Lung microvascular endothelial cell (primary cell): ENCODE data around the gene VAMP3. TPM values are rescaled to one million over a fixed set of nuclear protein-coding genes. Genes with fewer than 3 reads are reported as not detected.

Experiments used
- DNase-seq, 2 donors: peaks; one replicate each; pipeline versions ENCODE4 v3.0.0 to v3.0.0-alpha.2; 2010; ENCODE audit warnings: low read depth in 2 of 2
- total RNA-seq: library from RNA; depleted of rRNA; stranded (reverse); fragments of >200 nt; gene quantifications from 2 replicates; pipeline ENCODE4 v1.2.1, GENCODE V29; 2014

VAMP3 gene
- total RNA-seq, 1 donor from 2014 or later: 95.2 TPM

DNA sequence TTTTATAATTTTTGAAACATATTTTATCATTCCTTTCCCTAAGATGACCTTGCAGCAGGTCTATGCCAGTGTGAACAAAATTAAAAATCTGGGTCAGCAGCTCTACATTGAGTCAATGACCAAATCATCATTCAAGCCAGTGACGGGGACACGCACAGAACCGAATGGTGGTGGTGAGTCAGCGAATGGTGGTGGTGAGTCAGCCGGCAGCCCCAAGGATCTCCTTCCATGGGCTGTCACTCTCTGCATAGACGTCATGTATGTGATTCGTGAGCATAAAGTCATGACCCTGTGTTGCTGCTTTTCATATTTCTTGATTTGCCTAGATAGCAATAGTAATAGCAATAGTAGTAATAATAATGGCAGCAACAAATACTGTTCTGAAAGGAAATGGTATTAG, 39.3 kb downstream of the VAMP3 start:
- DNase-seq: peak; percentile 25 to 93

DNA sequence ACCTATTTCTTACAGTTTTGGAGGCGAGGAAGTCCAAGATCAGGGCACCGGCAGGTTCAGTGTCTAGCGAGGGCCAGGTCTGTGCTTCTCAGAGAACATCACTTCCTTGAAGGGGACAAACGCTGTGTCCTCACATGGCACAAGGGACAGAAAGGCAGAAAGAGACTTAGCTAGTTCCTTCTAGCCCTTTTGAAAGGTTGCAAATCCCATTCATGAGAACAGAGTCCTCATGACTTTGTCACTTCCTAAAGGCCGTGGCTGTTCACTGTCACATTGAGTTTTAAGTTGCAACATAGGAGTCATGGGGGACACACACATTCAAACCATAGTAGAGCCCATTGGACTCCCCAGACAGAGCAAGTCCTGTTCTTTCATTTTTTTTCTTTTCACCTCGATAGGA, 40.4 kb downstream of the VAMP3 start:
- no peak for DNase-seq

DNA sequence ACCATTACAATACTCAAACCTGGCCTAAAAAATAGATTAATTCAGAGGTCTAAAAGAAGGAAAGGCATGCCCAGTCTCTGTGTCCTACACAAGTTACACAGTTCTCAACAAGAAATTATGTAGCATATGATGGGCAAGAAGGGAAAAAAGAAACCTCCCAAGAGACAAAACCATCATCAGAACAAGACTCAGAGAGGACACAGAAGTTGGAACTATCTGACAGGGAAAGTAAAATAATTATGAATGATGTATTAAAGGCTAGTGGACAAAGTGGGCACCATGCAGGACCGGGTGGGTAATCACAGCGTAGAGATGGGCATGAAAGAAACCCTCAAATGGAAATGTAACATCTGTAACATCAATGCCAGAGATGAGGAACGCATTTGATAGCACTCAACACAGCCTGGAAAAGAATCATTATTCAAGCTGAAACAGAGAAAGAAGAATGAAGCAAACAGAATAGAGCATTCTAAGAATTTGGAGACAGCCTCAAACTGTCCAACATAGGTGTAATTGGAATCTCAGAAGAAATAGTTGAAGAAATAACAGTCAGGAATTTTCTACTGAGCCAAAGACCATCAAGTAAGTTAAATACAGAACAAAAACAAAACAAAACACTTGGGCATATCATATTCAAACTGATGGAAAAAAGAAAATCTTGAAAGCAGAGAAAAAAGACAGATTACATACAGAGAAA, 42.7 kb downstream of the VAMP3 start:
- DNase-seq: no peak

DNA sequence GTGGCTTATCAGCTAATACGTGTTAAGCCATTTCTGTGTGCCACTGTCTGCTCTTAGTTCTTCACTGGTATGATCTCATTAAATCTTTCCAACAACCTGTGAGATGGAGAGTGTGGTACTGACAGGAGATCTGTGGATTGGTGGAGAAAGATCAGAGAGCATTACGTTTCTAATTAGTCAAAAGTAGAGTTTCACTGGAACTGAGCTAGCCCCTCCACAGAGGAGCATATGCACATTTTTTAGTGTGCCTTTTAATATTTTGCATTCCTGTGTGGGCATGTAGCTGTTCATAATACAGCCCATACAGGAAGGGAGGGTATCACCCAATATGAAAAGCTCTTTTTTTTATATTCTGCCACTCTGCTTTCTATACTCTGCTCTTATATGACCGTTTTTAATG, 50.2 kb downstream of the VAMP3 start:
- no peak for DNase-seq

DNA sequence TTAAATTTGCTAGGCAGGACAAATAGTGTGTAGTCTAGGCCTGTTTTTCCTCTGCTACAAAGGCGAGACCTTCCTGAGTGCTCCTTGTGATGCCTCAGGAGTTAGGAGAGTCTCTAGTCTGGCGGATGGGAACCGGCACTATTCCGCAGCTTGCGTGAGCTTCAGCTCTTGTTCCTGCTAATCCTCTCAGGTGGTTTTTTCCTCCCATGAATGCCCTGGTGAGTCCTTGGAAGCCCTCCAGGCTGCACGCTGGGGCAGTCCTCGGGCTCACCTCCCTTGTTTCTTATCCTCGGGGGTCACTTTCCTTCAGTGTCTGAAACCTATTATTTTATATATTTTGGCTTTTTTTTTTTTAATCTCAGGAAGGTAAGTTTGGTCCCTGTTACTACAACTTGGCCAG, 53.6 kb downstream of the VAMP3 start:
- DNase-seq: no peak

DNA sequence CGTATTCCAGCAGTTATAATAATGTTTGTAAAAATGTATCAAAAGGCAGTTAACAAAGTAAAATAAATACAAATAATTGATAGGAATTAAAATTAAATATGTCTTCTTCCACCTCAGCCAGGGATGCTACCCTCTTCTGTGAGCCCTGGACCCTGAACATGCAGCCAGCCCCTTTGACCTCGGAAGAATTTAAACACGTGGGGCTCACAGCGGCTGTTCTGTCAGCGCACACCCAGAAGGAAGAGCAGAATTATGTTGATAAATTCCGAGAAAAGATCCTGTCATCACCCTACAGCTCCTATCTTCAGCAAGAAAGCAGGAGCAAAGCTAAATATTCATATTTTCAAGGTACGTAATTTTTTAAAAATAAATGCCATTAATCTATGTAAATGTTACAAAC, 55.3 kb downstream of the VAMP3 start:
- DNase-seq: no peak

DNA sequence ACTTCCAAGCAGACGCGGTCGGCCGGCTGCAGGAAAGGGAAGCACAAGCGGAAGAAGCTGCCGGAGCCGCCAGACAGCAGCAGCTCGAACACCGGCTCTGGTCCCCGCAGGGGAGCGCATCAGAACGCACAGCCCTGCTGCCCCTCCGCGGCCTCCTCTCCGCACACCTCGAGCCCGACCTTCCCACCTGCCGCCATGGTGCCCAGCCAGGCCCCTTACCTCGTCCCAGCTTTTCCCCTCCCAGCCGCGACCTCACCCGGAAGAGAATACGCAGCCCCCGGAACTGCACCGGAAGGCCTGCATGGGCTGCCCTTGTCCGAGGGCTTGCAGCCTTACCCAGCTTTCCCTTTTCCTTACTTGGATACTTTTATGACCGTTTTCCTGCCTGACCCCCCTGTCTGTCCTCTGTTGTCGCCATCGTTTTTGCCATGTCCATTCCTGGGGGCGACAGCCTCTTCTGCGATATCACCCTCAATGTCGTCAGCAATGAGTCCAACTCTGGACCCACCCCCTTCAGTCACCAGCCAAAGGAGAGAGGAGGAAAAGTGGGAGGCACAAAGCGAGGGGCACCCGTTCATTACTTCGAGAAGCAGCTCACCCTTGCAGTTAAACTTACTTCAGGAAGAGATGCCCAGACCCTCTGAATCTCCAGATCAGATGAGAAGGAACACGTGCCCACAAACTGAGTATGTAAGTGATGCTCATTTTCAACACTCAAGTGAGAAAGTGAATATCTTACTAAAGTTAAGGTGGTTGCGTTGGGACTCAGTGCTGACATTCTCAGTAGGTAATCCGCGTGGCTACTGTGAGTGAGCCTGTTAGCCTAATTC, 56.2 kb downstream of the VAMP3 start:
- DNase-seq: peak in 1 of 2 donors; percentile 8

Other genes with a start within 250 kb of the VAMP3 start
- 0.87 and 1.4 TPM in 2 replicates for gene PER3, start 13.0 kb downstream of the VAMP3 start, total RNA-seq
- gene UTS2, start 81.8 kb downstream of the VAMP3 start, total RNA-seq: not detected in 2 replicates
- under 0.01 TPM in 2 replicates for gene TNFRSF9, start 169.5 kb downstream of the VAMP3 start, total RNA-seq
- 187 and 237 TPM in 2 replicates for gene PARK7, start 190.4 kb downstream of the VAMP3 start, total RNA-seq